Hippocampal formation (tissue), 2 donors: Measurements from ENCODE around the gene PCIF1.

Source experiments
- DNase-seq, 2 donors: peaks; one replicate each; lab custom pipeline; 2025; lab: John Stamatoyannopoulos, UW

Gene PCIF1

DNA sequence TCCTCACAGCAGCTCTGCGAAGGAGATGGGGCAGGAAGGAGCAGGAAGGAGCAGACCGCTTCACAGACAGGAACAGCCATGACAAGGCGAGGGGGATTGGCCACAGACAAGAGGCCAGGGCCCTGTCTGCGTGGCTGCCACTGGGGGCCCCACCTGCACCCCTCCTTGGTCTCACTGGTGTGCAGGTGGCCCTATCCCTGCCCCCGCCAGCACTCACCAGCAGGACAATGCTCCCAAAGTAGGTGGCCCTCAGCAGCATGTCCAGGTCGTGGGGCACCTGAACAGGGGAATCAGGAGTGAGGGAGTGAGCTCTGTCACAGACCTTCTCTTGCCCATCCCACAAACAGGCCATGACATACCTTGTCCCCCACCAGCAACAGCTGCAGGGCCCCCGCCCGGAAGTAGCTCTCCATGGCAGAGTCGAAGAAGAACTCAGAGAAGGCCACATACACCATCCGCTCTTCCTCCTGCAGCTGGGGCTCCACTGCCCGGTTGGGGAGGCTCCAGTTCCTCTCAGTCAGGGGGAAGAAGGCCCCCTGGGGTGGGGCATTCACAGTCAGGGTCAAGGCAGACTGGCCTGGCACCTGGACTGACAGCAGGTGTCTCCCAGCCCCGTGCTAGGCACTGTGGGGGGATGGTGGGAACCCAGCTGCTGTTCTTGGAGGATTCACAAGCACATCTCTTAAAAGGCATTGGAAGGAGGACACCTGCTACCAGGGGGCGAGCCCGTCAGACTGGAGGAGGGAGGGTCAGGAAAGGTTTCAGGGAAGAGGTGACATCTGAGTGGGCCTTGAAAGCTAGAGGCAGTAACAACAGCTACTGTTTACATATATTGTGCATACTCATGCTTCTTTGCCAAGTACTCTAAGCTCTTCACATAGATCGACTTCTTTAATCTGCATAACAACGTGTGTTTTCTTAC lies 29.6 kb upstream of the PCIF1 start:
- DNase-seq: no peak

- no peak for DNase-seq
These were observed 28.9 kb upstream of the PCIF1 start for GRCh38 chr20:45905505-45906079.

GRCh38 chr20:45907219-45907948 lies 27.1 kb upstream of the PCIF1 start:
- no peak for DNase-seq

DNA sequence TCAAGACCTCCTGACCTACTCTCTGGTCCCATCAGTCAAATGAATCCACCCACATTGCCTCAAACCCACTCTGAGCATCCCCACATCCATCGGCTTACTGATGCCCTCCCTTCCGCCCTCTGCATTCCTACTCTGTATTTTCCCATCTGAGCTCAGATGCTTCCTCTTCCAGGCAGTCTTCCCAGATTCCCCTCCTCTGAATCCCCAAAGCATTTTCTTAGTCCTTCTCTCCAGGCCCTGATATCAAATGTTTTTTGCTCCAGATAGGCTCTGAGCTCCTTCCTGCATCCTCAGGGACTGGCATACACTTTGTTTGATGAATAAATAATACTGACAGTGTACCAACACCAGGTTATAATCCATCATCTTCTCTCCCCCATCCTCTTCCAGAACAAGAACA lies 26.4 kb upstream of the PCIF1 start:
- no peak for DNase-seq

- no peak for DNase-seq
These were observed 25.1 kb upstream of the PCIF1 start for GRCh38 chr20:45909336-45909808.

GRCh38 chr20:45909817-45910669 lies 24.4 kb upstream of the PCIF1 start:
- no peak for DNase-seq

DNA sequence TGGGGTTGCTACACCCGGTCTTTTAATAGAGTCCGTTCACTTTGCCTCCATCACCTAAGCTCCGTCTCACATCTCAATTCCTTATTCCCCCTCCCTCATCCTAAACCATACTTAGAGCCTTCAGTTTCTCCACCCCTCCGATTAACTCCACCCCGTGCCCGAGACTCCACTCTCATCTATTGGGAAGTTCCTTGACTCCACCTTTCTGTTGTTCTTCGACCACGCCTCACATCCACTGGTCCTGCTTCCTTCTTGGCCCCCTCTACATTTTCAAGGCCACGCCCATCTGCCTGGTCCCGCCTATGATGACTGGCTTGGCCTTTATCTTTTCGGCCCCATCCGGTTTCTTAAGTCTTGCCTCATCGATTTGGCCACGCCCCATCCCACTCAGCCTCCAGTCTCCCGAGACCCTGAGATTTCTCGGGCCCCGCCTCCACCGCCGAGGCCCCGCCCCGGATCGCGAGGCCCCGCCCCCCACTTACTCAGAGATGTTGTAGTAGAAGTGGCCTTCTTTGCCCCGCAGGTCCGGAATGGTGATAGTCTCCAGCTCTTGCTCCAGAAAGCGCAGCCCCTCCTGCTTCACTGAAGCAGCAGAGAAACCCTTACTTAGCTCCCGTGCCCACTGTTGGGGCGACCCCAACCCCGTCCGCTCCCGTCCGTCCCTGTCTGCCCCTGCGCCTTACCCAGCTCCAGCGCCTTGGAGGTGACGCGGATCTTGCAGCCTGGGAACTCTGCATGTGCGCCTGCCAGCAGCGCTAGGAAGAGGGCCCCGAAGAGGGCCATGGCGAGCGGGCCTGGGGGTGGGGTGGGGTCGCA lies 23.6 kb upstream of the PCIF1 start:
- DNase-seq: peak; percentile 51 to 76

- peak in 1 of 2 donors; percentile 60 for DNase-seq
These were observed 22.8 kb upstream of the PCIF1 start, which contains the start of gene PLTP for GRCh38 chr20:45911486-45912343. Gene PLTP (minus strand): TSS chr20:45912155. CDS start chr20:45911452, 703 bp downstream.

GRCh38 chr20:45912344-45912682 lies 22.2 kb upstream of the PCIF1 start:
- no peak for DNase-seq

DNA sequence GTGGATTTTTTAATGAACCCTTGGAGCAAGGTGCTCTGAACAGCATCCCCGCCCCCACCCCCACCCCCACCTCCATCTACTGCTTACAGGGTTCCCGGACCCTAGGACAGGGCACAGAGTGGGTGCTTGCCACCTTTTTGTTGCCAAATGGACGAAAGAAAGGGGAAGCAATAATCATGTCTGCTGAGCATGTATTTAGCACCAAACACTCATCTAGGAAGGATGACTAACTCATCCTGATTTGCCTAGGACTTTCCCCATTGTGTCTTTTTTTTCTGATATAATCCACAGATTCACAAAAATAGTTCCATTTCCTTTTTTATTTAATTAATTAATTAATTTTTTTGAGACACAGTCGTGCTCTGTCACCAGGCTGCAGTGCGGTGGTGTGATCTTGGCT lies 21.4 kb upstream of the PCIF1 start:
- DNase-seq: no peak

GRCh38 chr20:45917790-45918141 lies 16.7 kb upstream of the PCIF1 start:
- DNase-seq: peak in 1 of 2 donors; percentile 7

GRCh38 chr20:45918182-45918737 lies 16.2 kb upstream of the PCIF1 start:
- no peak for DNase-seq

- no peak for DNase-seq
These were observed 15.5 kb upstream of the PCIF1 start for GRCh38 chr20:45918779-45919537.

- DNase-seq: no peak
These were observed 14.7 kb upstream of the PCIF1 start for GRCh38 chr20:45919542-45920399.

DNA sequence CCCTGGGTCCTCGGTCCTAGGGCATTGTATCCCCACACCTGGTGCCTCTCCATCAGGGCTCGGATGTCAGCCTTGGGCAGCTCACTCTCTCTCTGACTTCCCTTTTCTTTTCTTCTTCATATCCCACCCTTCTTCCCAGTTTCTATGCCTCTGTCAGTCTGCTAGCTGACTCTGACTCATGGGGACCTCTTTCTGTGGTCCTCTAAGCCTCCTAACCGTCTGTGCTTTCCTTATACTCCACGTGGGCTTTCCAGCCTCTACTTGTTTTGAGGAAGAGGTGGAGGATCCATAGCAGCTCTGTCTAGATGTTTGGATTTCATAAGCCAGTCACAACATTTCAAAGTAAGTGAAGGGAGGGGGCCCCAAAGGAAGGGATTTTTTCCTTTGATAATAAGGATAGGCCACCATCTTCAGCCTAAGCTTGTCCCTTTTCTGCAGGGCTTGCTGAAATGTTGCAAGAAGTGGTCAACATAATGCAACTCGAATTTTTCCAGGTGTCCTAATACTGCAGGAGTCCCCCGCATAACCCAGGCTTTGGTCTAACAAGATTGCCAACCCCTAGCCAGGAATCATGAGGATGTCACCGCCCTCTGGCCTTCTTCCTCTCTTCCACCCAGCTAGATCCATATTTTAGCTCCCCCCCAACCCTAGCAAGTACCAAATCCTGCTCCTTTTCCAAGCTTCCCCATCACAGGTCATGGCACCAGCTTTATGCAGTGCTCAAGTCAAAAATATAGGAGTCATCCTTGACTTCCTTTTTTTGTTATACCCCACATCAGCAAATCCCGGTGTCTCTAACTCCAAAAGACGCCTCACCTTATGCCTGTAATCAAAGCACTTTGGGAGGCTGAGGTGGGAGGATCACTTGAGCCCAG lies 13.8 kb upstream of the PCIF1 start:
- DNase-seq: no peak

GRCh38 chr20:45921337-45922189 lies 12.9 kb upstream of the PCIF1 start:
- DNase-seq: no peak
